Measurements from ENCODE around the gene GRIN3B. TPM values are rescaled to one million over a fixed set of nuclear protein-coding genes. Genes with fewer than 3 reads are reported as not detected.

Gene GRIN3B
- total RNA-seq, 1 donor from 2014 or later = not detected

- intact Hi-C loops (cut with DNase I) = no loop called here
- no peak for DNase-seq (ENCODE audit: low spot score)
- ATAC-seq = no peak
Measured at GRCh38 chr19:1050989-1051788, 51.0 kb downstream of the GRIN3B start.

DNA sequence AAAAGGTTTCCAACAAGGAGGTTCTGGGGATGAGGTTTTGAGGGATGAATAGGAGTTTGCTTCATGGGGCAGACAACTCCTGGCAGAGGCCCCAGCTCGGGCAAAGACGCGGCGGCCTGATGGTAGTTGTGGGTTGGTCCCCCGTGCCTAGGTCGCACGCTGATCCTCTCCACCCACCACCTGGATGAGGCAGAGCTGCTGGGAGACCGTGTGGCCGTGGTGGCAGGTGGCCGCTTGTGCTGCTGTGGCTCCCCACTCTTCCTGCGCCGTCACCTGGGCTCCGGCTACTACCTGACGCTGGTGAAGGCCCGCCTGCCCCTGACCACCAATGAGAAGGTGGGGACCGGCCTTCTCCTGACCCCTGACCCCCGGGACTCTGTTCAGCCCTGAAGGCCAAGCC, 51.6 kb downstream of the GRIN3B start:
- ATAC-seq (no peak), DNase-seq (ENCODE audit: low spot score) (no peak)
- intact Hi-C loops (cut with DNase I) = no loop called here

DNA sequence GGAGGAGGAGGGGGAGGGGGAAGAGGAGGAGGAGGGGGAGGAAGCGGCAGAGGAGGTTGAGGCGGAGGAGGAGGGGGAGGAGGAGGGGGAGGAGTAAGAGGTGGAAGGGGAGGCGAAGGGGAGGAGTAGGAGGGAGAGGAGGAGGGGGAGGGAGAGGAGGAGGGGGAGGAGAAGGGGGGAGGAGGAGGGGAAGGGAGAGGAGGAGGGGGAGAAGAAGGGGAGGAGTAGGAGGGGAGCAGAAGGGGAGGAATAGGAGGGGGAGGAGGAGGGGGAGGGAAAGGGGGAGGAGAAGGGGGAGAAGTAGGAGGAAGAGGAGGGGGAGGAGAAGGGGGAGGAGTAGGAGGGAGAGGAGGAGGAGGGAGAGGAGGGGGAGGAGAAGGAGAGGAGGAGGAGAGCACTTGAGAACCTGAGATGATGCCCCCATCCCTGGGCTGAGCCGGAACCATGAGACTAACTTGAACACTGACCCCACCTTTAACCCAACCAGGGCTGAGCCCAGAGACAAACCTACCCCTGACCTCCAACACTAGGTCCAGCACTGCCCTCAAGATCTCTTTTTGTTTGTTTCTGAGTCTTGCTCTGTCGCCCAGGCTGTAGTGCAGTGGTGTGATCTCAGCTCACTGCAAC, 52.2 kb downstream of the GRIN3B start:
- DNase-seq (ENCODE audit: low spot score) (no peak), ATAC-seq (no peak)
- intact Hi-C loops (cut with DNase I) = no loop called here

DNA sequence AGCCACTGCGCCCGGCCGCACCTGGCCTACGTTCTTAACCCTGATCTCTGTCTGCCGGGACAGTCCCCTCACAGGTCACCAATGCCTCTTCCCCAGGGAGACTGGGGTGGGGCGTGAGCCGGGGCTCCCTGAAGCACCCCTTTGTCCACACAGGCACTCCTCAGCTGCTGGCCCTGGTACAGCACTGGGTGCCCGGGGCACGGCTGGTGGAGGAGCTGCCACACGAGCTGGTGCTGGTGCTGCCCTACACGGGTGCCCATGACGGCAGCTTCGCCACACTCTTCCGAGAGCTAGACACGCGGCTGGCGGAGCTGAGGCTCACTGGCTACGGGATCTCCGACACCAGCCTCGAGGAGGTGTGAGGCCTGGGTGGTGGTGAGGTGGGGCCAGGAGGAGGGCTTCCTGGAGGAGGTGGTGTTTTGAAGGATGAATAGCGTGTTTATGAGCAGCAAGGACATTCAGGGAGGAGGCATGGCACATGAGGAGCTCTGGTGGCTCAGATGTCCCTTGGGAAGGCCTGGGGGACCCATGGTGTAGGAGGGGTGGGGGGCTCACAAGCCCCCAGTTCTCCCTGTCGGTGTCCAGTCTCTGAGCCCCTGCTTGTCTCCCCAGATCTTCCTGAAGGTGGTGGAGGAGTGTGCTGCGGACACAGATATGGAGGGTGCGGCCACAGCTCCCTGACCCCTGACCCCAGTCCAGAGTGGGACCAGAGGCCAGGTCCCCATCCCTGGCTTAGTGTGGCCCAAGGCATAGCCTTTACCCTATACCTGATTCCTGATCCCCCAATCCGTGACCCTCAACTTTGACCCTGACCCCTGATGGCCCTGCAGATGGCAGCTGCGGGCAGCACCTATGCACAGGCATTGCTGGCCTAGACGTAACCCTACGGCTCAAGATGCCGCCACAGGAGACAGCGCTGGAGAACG, 53.2 kb downstream of the GRIN3B start:
- intact Hi-C loops (cut with DNase I) = no loop called here
- DNase-seq (ENCODE audit: low spot score) (no peak), ATAC-seq (no peak)

DNA sequence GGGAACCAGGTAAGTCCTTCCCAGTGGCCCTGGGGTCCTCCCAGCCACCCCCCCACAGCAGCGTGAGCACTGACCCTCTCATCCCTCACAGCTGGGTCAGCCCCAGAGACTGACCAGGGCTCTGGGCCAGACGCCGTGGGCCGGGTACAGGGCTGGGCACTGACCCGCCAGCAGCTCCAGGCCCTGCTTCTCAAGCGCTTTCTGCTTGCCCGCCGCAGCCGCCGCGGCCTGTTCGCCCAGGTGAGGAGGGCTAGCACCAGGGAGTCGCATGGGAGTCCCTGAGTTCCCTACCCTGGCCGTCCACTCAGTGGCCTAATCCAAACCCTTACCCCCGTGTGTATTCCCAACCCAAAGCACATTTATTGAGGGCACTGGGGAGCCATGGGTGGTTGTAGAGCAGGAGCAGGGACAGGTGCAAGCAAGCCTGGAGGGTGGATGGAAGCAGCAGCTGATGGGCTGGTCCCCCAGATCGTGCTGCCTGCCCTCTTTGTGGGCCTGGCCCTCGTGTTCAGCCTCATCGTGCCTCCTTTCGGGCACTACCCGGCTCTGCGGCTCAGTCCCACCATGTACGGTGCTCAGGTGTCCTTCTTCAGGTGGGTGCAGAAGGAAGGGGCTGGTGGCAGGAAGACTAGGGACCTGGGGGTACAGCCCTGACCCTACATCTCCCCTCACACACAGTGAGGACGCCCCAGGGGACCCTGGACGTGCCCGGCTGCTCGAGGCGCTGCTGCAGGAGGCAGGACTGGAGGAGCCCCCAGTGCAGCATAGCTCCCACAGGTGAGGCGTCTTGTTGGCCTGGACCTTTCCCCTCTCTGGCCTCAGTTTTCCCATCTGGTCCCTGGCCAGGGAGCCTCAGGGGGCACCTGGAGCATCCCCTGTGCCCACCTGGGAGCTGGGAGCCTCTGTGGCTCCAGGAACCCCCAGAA, 54.1 kb downstream of the GRIN3B start:
- ATAC-seq = peak; percentile 19
- intact Hi-C loops (cut with DNase I) = no loop called here
- no peak for DNase-seq (ENCODE audit: low spot score)

GRCh38 chr19:1055028-1055425, 54.8 kb downstream of the GRIN3B start:
- ATAC-seq (no peak), DNase-seq (ENCODE audit: low spot score) (no peak)
- intact Hi-C loops (cut with DNase I) = no loop called here

DNA sequence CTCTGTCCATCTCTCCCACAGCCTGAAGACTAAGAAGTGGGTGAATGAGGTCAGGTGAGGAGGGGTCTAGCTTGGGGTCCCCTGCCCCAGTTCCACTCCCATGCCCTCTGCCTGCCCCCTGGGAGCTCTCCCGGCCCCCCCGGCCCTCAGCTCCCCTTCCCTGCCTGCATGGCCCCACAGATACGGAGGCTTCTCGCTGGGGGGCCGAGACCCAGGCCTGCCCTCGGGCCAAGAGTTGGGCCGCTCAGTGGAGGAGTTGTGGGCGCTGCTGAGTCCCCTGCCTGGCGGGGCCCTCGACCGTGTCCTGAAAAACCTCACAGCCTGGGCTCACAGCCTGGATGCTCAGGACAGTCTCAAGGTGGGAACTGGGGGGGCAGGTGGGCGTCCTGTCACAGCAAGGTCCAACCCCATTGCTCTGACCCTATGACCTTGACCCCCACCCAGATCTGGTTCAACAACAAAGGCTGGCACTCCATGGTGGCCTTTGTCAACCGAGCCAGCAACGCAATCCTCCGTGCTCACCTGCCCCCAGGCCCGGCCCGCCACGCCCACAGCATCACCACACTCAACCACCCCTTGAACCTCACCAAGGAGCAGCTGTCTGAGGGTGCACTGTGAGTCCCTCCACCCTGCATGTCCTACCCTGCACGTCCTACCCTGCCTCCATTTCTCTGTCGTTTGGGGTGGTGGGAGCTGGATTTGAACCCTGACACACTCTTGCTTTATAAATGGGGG, 55.8 kb downstream of the GRIN3B start:
- no peak for DNase-seq (ENCODE audit: low spot score)
- ATAC-seq = no peak
- intact Hi-C loops (cut with DNase I) = no loop called here

- ATAC-seq = no peak
- intact Hi-C loops (cut with DNase I) = no loop called here
- DNase-seq (ENCODE audit: low spot score) = no peak
Measured at GRCh38 chr19:1057176-1057855, 57.1 kb downstream of the GRIN3B start.

DNA sequence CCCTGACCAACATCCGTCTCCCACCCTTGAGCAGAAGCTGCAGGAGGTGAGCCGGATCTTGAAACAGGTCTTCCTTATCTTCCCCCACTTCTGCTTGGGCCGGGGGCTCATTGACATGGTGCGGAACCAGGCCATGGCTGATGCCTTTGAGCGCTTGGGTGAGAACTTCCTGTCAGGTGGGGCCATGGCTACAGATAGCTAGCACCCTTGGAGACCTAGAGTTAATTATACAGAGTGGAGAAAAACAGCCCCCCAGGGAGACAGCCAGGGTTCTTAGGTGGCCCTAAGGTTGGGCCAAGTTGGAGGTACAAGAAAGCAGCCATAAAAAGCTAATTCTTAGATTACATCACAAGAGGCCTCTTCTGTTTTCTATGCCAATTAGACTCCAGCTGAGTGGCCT, 57.9 kb downstream of the GRIN3B start:
- intact Hi-C loops (cut with DNase I) = no loop called here
- no peak for ATAC-seq
- DNase-seq (ENCODE audit: low spot score) = no peak

Other genes starting within 250 kb of the GRIN3B start
- 0.45 TPM for gene MISP, start 249.3 kb upstream of the GRIN3B start, total RNA-seq
- gene PTBP1, start 203.0 kb upstream of the GRIN3B start, total RNA-seq = 217 TPM
- gene PLPPR3, start 178.5 kb upstream of the GRIN3B start, total RNA-seq = not detected
- gene AZU1, start 172.6 kb upstream of the GRIN3B start, total RNA-seq = 1.9 TPM
- 0.71 TPM for gene PRTN3, start 159.4 kb upstream of the GRIN3B start, total RNA-seq
- 2.1 TPM for gene ELANE, start 148.1 kb upstream of the GRIN3B start, total RNA-seq
- gene CFD, start 140.8 kb upstream of the GRIN3B start, total RNA-seq = 405 TPM
- gene MED16, start 107.2 kb upstream of the GRIN3B start, total RNA-seq = 55.7 TPM
- not detected for gene RNU6-9, start 106.9 kb upstream of the GRIN3B start, total RNA-seq
- 48.9 TPM for gene R3HDM4, start 87.2 kb upstream of the GRIN3B start, total RNA-seq
- not detected for gene KISS1R, start 83.1 kb upstream of the GRIN3B start, total RNA-seq
- gene ARID3A, start 74.4 kb upstream of the GRIN3B start, total RNA-seq = 13.6 TPM
- gene WDR18, start 16.1 kb upstream of the GRIN3B start, total RNA-seq = 20.3 TPM
- 146 TPM for gene TMEM259, start 20.7 kb downstream of the GRIN3B start, total RNA-seq
- gene RNU6-2, start 21.1 kb downstream of the GRIN3B start, total RNA-seq = not detected
- 120 TPM for gene CNN2, start 26.2 kb downstream of the GRIN3B start, total RNA-seq
- gene ABCA7, start 39.7 kb downstream of the GRIN3B start, total RNA-seq = 17.3 TPM
- 26.2 TPM for gene ARHGAP45, start 66.7 kb downstream of the GRIN3B start, total RNA-seq
- 99.8 TPM for gene POLR2E, start 95.0 kb downstream of the GRIN3B start, total RNA-seq
- gene GPX4, start 103.6 kb downstream of the GRIN3B start, total RNA-seq = 239 TPM
- gene SBNO2, start 173.8 kb downstream of the GRIN3B start, total RNA-seq = 131 TPM
- 57.2 TPM for gene STK11, start 205.4 kb downstream of the GRIN3B start, total RNA-seq
- gene CBARP, start 237.6 kb downstream of the GRIN3B start, total RNA-seq = 2.9 TPM
- 90.9 TPM for gene ATP5F1D, start 241.3 kb downstream of the GRIN3B start, total RNA-seq
- 117 TPM for gene MIDN, start 248.2 kb downstream of the GRIN3B start, total RNA-seq

Data from sciatic nerve (tissue), 2 donors.